ENCODE data around the gene TAF3.

The TAF3 gene

DNA sequence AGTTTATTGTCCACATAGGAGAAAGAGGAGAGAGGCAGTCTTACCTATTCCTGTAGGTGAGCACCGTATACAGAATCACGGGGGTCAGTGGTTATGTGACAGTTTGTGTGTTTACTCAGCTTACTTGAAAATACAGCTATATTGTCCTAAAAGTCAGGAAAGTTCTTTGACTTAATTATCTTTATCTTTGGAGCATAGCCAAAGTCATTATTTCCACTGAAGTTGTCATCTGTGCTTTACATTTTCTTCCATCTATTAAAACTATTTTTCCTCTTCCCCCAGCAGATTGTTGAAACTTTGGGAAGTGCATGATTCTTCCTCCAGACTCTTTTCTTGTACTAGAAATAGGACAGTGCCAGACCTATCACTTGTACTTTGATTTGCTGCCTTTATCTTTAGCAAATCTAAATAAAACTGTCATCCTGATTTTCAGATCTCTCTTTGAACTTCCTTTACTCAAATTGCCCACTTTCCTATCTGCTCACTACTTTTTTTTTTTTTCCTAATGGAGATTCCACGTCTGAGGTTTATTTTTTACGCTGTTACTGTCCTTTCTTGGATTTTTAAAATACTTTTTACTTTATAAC lies 58.3 kb downstream of the TAF3 start:
- DNase-seq (ENCODE audit: low read depth in 2 of 3, low spot score in 2 of 3) = no peak

DNA sequence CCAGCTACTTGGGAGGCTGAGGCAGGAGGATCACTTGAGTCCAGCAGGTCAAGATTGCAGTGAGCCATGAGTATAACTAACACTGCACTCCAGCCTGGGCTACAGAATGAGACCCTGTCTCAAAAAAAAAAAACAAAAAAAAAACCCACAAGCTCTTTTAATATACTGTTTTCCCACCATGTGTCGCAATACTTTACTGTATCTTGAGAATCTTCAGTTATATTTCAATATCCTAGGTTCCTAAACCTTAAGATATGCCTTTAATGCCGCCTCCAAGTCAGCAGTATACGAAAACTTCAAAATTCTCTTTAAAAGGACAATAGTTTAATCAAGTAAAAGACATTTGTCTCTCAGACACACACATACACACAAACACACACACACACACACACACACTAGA lies 62.8 kb downstream of the TAF3 start:
- DNase-seq (ENCODE audit: low read depth in 2 of 3, low spot score in 2 of 3) = no peak

DNA sequence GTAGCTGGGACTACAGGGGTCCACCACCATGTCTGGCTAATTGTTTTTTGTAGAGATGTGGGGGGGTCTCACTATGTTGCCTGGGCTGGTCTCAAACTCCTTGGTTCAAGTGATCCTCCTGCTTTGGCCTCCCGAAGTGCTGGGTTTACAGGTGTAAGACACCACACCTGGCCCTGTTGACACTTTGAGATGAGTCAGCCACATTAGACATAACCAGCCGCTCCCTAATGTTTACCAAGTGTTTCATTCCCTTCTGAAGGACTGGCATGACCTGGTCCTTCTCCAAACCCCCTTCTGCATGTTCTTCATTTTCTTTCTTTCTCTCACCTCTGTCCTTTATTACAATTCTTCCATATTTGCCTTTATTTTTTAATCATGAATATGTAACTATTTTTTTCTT lies 67.8 kb downstream of the TAF3 start:
- DNase-seq (ENCODE audit: low read depth in 2 of 3, low spot score in 2 of 3) = no peak

DNA sequence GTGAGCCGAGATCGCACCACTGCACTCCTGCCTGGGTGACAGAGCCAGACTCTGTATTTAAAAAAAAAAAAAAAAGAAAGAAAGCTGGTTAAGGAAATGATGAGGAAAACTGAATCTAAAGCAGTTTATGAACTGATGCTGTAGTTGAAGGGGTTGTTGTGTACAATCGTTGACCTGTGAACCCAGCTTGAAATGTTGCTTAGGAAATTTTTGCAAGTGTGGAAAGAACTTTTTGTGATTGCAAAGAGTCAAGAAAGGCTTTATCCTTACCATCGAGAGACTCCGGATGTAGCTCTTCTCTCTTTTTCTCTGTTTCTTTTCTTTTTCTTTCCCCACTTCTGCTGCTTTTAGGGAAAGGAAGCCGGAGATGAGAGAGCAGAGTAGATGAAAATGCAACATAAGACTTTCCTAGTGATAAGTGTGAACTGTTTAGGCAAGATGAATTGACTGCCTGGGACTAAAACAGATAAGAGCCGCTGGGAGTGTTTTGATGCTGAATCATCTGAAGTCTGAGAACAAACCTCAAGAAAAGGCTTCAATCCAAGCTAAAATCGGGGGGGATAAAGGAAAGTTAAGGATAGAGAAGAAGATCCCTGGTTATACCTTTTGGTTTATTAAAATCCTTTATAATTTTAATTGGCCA lies 69.0 kb downstream of the TAF3 start:
- no peak for DNase-seq (ENCODE audit: low read depth in 2 of 3, low spot score in 2 of 3)

DNA sequence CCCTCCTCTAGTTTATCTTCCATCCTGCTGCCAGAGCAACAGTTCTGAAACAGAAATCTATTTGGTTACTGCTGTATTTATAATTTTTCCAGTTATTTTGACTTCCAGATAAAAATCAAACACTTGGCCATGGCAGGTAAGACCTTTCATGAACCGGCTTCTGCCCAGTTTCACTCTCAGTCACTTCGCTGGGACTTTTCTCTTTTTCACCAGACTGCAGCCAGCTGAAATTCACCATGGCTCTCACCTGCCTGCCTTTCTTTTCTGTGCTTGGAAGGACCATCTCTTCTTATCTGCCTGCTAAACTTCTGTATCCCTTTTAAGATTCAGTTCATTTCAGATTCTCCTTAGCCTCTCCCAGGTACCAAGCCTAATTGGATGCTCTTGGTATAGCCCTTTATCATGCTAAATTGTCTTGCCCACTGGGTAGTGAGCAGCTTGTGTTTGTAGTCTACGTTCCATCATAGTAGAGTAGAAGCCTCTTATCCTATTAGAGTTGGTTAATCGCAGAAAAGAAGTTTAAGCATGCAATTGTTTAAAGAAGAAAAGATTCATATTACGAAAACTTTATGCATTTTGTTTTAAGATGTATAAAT lies 71.7 kb downstream of the TAF3 start:
- DNase-seq (ENCODE audit: low read depth in 2 of 3, low spot score in 2 of 3) = no peak

DNA sequence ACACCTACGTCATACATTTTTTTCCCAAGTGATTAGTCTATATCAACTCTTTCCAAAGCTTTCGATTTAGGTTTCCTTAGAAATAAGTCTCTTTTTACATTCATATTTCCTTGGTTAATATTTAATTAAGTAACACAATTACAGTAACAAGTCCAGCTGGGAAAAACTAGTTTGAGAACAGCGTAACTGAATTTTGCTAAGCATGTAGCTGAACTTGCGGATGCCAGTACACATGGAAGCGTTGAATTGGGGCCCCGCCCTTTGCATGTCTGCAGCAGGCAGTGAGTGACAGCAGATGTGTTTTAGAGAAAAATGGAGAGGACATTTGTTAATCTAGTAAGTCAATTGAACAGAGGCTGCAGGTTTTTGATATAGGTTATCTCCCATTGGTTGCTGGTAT lies 72.5 kb downstream of the TAF3 start:
- no peak for DNase-seq (ENCODE audit: low read depth in 2 of 3, low spot score in 2 of 3)

DNA sequence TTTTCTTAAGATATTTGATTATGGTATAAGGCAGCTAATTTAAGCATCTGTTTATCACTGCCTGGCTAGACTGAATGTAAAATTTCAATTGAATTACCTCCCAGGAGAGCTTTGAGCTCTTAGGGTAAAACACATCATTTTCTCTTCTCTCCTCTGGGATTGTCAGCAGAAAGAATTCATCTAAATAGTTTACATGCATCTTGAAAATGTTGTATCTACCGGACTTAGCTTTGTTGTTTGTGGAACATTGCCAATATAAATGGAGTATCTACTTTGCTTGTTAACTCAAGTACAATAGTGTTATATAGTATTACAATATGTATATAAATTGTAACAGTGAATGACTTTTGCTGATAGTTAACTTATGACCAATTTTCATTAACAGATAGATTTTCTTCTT lies 73.3 kb downstream of the TAF3 start:
- DNase-seq (ENCODE audit: low read depth in 2 of 3, low spot score in 2 of 3) = no peak

DNA sequence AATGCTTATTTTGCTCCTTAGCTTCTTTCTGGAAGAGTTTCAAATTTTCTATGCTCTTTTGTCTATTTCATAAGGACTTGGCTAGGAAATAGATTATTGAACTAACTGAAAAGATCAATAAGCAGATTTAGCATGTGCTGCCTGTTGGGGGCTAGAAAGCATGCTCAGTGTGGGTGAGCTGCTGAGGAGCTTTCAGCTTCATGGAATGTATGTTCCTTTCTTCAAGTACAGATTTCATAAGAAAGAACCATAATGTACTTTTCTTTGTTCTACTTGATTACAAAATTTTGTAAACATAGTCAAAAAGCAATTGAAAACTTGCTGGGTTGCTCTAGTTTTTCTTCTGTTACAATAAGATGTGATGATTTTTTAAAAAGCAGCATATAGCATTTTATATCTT lies 73.8 kb downstream of the TAF3 start:
- DNase-seq (ENCODE audit: low read depth in 2 of 3, low spot score in 2 of 3) = no peak

DNA sequence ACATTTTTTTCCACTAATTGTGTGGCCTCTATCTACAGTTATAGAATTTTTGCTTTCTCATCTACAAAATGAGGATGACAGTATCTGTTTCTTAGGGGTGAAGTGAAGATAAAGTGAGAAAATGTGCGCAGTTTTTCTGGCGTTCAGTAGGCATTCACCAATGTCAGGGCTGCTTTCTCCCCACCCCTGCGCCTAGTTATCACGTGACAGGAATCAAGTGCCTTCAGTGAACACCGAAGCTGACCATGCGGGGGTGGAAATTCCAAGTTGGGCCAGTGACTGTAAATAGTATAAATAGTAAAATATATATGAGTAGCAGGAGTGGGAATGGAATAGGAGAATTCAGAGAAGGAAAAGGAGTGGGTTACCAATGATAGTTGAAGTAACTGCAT lies 77.4 kb downstream of the TAF3 start:
- no peak for DNase-seq (ENCODE audit: low read depth in 2 of 3, low spot score in 2 of 3)

DNA sequence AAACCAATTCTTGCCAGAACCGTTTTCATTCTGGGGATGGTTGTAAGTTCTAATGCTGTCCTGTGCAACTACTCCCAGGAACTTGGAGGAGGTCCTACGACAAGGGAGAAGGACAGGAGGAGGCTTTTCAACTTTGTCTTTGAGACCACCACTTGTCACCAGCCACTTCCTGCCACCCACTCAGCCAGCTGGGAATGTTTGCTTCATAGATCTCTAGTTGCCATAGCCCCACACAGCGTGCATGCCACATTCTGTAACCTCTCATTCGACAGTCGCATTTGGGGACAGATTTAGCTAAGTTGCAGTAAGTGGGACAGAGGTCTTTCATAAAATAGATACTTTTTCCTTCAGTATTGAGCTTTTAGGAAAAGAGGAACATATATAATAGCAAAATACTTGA lies 78.0 kb downstream of the TAF3 start:
- no peak for DNase-seq (ENCODE audit: low read depth in 2 of 3, low spot score in 2 of 3)

DNA sequence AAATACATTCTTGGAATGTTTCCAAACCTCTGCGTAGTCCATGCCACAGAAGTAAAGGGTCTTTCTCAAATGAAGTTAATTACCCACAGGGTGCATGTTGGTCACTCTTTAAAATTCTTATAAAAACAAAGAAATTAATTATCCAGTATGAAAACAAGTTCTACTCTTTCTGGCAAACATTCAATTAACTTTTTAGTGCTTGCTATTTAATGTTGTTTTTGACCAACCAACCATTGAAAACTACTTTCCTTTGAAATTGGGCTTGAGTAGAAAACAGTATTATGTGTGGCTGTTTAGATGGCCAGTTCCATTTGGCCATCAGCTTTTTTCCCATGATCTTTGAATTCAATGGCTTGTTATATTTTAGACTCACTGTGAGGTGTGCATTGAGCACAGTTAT lies 83.0 kb downstream of the TAF3 start:
- DNase-seq (ENCODE audit: low read depth in 2 of 3, low spot score in 2 of 3) = no peak

DNA sequence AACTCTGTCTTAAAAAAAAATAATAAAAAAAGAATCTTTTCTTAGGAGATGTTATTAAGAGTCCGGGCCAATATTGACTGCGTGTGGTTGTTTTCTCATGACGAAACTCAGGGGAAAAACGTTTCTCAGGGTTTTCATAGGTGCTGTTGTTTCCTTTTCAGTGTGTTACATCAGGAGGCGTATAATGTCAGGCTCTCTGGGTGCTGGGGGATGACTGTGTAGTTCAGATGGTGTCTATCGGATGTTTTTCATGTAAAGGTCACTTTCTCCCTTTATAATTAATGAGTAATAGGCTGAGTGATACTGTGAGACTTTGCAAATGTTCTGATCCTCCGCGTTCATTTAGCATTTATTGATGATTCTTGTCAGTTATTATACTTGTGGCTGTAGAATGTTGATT lies 84.1 kb downstream of the TAF3 start:
- no peak for DNase-seq (ENCODE audit: low read depth in 2 of 3, low spot score in 2 of 3)

DNA sequence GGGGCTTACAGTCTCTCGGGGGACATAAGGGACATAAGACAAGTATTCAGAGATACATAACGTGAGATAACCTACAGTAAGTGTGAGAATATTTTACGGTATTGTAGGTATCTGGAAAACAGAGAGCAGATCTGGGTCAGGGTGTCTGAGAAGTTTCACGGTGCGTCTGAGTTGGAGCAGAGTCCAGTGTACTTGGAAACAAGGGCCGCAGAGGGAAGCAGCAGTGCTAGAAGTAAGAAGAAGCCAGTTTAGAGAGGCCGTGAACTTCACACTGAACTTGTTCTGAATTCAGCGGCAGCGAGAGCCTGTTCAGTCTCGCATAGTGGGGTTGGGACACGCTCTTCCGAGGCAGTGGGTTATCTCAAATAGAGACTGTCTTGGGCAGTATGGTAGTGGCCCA lies 85.5 kb downstream of the TAF3 start:
- DNase-seq (ENCODE audit: low read depth in 2 of 3, low spot score in 2 of 3) = no peak

DNA sequence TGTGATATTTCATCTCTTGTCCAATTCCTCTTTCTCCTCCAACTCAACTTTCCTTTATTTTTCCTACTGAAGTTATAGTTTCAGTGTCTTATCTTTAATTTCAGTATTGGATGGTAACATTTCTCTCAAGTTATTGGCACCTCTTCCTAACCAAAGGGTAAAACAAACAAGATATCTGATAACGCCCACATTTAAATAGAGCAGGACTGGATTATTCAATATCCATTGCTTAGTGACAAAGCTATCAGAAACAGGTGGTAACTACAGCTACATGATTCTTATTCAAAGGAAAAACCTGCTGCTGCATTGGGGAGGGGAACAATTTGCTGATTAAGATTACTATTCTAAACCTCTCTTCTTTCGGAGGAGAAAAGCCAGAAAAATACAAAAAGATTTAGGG lies 87.8 kb downstream of the TAF3 start:
- DNase-seq (ENCODE audit: low read depth in 2 of 3, low spot score in 2 of 3) = no peak

DNA sequence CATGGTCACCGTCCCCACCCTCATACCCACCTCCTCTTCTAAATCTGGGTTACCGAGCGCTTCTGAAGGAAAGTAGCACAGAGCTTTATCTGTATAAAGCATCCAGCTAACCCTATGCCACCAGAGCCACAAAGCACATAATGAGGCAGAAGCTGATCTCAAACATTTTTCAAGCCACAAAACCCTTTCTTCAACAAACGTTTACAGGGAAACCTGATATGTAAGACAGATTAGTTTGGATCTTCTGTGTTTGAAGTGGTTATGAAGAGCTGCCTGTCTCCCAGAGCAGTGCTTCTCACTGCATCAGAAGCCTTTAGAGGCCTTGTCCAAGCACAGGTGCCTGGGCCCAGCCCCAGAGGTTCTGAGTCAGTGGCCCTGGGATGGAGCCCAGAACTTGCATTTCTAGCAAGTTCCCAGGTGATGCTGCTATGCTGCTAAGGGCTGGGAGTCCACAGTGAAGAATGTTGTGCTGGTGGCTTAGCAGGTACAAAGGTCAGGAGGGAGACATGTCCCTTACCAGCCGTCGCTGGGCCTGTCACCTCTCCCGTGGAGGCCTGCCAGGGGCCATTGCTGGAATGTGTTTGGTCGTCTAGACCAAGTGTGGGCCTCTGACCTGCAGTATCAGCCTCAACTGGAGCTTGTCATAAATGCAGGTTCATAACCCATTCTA lies 90.4 kb downstream of the TAF3 start:
- DNase-seq (ENCODE audit: low read depth in 2 of 3, low spot score in 2 of 3) = no peak

DNA sequence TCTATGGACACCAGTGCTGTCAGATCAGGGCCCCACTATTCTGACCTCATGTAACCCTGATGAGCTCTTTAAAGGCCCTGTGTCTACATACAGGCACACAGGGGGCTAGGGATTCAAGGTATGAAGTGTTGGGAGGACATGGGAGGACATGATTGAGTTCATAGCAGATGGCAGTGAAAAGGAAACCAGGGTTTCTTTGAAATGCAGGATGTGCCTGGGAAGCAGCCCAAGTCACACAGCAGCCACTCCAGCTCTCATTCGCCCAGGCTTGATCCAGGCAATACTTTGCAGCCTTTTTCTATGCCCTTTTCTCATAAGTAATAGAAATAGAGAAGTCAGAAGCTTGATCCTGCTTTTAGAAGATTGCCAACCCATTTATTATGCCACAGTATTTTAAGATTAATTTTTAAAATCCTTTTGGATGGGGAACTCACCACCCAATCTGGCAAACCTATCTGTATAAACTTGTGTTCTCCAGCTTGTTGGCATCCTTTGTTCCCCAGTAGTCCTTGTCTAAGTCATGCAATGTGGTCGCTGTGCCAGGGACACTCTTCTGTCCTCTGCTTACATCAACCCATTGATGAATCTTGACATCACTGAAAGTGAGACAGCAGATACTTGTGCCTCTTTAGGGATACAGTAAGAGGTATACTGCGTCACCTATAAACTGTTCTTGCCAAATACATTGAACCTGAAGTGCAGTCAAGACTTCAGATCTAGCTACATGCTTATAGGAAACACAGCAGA lies 95.0 kb downstream of the TAF3 start:
- DNase-seq (ENCODE audit: low read depth in 2 of 3, low spot score in 2 of 3) = no peak

DNA sequence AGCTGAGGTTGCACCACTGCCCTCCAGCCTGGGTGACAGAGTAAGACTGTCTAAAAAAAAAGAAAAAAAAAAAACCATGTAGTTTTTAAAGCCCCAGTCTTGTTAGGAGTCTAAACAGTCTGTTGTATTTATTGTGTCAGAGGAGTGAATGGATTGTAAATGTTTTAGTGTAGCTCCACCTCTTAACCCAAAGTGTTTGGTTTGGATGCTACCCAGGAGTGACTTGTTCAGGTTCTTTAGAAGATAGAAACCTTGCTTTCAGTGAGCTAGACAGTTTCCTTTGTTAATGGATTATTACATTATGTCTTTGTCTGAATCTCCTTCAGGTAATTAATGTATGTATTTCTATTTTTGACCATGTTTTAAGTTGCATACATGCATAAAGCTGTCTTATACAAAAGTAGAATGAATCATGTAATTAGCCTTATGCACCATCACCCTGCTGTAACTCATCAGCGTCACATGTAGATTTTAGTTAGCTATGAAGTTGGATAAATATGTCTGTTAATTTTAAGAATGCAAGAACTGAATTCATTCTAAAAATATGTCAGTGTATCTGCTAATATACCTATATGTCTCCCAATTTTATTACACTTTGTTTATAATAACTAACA lies 97.7 kb downstream of the TAF3 start:
- DNase-seq (ENCODE audit: low read depth in 2 of 3, low spot score in 2 of 3) = no peak

DNA sequence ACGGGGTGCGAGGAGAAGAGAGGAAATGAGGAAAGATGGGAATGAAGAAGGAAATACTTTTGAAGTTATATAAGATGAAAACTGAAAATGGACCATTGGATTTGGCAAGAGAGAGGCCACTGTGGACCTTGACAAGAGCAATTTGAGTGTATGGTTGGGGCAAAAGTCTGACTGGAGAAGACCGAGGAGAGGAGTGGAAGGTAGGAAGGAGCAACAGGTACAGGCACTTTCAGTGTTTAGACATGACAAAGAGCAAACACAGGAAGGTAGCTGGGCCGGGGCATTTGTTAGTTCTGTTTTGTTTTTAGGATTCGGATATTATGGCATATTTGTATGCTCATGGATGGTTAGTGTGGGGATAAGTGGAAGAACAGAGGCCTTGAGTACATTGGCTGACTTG lies 99.4 kb downstream of the TAF3 start:
- no peak for DNase-seq (ENCODE audit: low read depth in 2 of 3, low spot score in 2 of 3)

DNA sequence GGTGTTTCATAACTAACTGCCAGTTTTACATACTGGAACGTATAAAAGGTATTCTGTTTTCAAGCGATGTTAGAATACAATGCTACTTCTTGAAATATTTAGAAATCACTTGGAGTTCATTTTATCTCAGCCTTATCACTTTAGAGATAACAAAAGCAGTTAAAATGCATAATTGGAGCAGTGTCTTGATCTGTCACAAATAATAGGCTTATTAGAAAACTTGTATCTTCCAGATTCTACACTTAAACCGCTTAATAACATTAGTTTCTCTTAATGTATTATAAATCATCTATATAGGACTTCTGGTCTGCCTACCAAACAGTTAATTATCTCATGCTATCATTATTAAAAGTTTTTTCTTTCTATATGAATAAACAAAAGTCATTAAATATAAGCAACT lies 104.4 kb downstream of the TAF3 start:
- no peak for DNase-seq (ENCODE audit: low read depth in 2 of 3, low spot score in 2 of 3)

DNA sequence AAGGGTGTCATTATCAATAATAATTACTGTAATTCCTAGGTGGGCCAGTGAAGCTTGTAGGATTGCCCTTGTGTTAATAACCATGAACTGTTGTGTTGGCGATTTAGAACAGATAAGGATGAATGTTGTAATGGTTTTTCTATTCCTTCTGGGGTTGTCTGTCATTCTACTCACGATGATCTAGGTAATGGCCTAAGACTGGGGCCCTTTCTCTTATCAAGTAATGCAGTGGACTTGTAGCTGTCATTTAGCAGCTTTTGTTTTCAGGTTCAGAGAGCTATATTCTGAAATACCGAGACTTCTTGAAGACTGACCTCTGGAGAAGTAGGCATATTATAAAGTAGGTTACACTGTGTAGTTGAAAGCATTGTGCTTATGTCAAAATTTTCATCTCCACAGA lies 110.2 kb downstream of the TAF3 start:
- DNase-seq (ENCODE audit: low read depth in 2 of 3, low spot score in 2 of 3) = no peak

DNA sequence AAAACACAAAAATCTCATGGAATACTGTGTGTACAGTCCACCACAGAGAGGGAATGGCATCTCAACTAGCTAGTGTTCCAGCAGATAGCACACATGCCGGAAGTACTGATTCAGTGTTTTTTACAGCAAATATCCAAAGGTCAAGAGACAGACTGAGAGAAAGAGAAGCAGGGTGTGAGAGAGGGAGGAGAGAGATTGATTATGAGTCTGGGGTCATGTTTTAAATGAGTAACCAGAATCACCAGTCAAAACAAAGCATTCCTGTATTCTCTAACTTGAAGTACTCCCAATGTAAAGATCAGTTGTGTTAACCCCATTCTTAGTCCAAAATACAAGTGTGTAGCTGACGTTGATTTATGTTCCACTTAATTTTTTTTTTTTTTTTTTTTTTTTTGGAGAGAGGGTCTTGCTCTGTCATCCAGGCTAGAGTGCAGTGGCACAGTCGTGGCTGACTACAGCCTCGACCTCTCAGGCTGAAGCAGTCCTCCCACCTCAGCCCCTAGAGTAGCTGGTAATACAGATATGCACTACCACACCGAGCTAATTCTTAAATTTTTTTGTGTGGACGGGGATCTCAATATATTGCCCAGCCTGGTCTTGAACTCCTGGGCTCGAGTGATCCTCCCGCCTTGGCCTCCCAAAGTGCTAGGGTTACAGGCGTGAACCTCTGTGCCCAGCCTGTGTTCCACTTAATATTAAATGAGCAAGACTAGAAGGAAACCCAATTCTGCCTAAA lies 114.2 kb downstream of the TAF3 start:
- DNase-seq (ENCODE audit: low read depth in 2 of 3, low spot score in 2 of 3) = no peak

Data from activated CD8-positive, alpha-beta memory T cell treated with anti-CD3 and anti-CD28 coated beads for 48 hours (primary cell).